Hypothalamus (tissue), 51 donors: Measurements from ENCODE around the gene MADD.
A peak's percentile ranks its signal among the peaks of the same experiment; 100 is the strongest.
"Not testable (repeated sequence)": the region's sequence is repeated elsewhere in the genome, so short reads cannot be mapped to it uniquely, and the experiment has no call there.

Experiments
- DNase-seq, 51 donors: peaks; one replicate each; lab custom pipeline; 2025; lab: John Stamatoyannopoulos, UW

Gene MADD

GRCh38 chr11:47317064-47317828, 47.3 kb downstream of the MADD start:
- no peak for DNase-seq

- no peak for DNase-seq
Observed at GRCh38 chr11:47318166-47318565, 48.2 kb downstream of the MADD start.

- DNase-seq, result no peak
Observed at GRCh38 chr11:47324520-47324919, 54.6 kb downstream of the MADD start.

GRCh38 chr11:47325271-47326041, 55.5 kb downstream of the MADD start:
- no peak for DNase-seq

GRCh38 chr11:47326198-47326597, 56.3 kb downstream of the MADD start:
- no peak for DNase-seq

- DNase-seq, result no peak
Observed at GRCh38 chr11:47327025-47327424, 57.1 kb downstream of the MADD start.

GRCh38 chr11:47327949-47328348, 58.0 kb downstream of the MADD start:
- DNase-seq, result no peak

GRCh38 chr11:47328449-47329390, 58.8 kb downstream of the MADD start:
- DNase-seq, result peak in 7 of 51 donors; percentile 7 to 27 (median 23)

GRCh38 chr11:47329431-47329986, 59.6 kb downstream of the MADD start:
- DNase-seq, result no peak

- no peak for DNase-seq
Observed at GRCh38 chr11:47329987-47330931, 60.3 kb downstream of the MADD start.

GRCh38 chr11:47331454-47332302, 61.7 kb downstream of the MADD start:
- DNase-seq, result no peak

- DNase-seq, result no peak
Observed at GRCh38 chr11:47332303-47332711, 62.4 kb downstream of the MADD start.

- no peak for DNase-seq
Observed at GRCh38 chr11:47332791-47333525, 63.0 kb downstream of the MADD start.

GRCh38 chr11:47333526-47333845, 63.6 kb downstream of the MADD start:
- no peak for DNase-seq

- DNase-seq, result no peak
Observed at GRCh38 chr11:47333886-47334443, 64.0 kb downstream of the MADD start.

- DNase-seq, result not testable (repeated sequence)
Observed at GRCh38 chr11:47334699-47335411, 64.9 kb downstream of the MADD start.

GRCh38 chr11:47335733-47336132, 65.8 kb downstream of the MADD start:
- DNase-seq, result no peak
